GM20431 (cell line): ENCODE results near the gene BRINP3.

Experiments used
- in situ Hi-C: fragments of 300-500 bp; cut with MseI, MboI; formaldehyde crosslinking; loops from one replicate; pipeline ENCODE4 v1.15.0; 2020; ENCODE audit warnings: low sequenced_read_pairs; ENCODE audit not compliant: unreplicated experiment

BRINP3 gene

DNA sequence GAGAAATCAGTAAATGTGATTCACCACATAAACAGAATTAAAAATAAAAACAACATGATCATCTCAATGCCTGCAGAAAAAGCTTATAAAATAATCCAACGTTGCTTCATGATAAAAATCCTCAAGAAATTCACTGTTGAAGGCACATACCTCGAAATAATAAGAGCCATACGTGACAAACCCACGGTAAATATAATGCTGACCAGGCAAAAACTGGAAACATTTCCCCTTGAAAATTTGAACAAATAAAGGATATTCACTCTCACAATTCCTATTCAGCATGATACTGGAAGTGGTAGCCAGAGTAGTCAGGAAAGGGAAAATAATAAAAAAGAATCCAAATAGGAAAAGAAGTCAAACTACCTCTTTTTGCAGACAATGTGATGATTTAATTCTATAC, 148.8 kb downstream of the BRINP3 start:
- in situ Hi-C loops = no loop called here

DNA sequence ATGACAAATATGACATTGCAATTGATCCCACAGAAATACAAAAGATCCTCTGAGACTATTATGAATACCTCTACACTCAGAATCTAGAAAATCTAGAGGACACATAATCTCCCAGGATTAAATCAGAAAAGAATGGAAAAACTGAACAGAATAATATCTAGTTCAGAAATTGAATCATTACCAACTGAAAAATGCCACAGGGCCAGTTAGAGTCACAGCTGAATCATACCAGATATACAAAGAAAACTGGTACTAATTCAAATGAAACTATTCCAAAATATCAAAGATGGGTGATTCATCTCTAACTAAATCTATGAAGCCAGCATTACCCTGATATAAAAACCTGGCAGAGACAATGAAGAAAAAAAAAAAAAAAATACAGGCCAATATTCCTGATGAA, 149.3 kb downstream of the BRINP3 start:
- in situ Hi-C loops = no loop called here

DNA sequence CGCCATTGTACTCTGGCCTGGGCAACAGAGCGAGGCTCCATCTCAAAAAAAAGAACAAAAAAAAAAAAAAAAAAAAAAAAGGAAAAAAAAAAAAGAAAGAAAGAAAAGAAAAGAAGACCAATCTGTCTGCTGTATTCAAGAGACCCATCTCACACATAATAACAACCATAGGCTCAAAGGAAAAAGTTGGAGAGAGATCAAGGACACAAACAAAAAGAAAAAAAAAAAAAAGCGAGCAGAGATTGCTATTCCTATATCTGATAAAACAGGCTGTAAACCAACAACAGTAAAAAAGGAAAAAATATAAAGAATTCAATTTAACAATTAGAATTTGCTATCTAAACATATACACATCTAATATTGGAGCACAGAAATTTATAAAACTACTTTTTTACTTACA, 150.4 kb downstream of the BRINP3 start:
- in situ Hi-C loops = no loop called here

DNA sequence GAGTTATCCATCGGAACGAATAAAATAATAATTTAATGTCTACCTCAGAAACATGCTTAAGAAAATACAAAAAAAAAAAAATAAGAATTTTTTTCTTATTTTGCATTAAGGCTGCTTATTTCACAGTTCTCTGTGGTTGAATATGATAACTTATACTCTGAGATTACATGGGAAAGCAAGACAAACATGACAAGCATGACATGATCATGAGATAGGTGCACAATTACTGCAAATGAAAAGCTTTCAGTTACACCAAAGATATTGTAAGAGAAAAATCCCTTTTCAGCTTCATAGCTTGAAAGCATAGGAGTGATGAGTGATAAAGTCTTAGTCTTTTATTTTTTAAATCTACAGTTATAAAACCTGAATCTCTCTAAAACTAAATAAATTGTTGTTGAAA, 154.1 kb downstream of the BRINP3 start:
- in situ Hi-C loops = no loop called here

DNA sequence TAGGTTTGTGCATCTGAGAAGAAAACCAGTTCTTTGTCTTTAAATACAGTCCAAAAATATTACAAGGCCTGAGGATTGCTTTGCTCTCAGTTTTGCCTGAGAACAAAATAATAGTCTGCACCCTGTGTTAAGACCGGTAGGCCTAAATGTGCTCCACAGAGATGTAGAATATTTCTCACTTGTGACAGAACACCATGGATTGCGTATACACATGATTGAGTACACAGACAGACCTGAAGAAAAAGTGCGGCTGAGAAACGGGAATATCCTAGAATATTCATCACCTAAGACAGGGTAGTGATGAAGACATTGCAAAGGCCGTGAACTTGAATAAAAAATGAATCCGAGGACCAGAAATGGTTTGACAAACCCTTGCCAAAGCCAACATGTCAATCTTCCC, 155.4 kb downstream of the BRINP3 start:
- in situ Hi-C loops = no loop called here

DNA sequence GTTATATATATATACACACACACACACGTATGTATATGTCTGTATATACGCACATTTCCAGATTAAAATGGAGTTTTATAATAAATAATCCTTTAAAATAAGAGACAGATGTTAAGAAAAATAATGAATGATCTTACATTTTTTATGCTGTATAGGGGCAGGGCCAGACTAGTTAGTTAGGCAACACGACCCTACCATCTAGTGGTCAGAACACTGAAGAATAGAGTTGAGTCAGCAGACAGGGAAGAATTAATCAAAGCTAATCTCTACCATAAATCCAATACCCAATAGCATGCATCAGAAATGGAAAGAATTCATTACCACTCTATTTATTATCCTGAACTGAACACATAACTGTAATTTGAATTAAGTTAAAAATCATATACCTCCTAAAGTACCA, 156.7 kb downstream of the BRINP3 start:
- in situ Hi-C loops = no loop called here

DNA sequence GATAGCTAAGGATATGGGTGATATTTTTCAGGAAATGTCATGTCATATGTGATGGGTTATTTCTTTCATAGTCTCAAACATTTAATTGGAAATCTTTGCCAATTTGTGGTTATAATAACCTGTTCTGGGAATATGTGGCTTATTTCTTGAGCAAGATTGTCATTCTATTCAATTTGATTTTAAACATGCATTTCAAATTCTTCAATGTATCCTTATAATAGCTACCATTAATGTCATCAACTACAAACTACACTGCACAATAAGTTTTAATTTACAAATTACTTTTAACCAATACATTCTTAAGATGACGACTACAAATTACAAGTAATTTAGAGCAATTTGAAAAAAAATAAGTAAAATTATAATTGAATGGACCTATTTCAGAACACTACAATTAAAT, 164.9 kb downstream of the BRINP3 start:
- in situ Hi-C loops = no loop called here

DNA sequence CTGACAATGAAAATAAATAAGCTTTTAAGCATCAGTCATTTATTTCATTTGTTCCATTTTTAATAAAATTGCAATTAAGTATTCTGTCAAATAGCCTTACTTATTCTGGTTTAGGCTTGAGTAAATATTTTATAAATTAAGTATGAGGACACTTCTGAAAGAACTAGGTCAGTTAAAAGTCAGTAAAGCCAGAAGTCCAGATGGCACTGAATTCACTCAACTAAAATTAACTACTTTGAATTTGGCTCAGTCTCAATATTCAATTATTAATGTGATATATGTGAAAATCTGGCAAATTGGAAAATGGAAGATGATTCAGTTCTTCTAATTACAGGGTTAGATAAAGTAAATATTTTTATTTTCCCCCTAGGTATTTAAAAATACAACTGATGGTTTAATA, 174.2 kb downstream of the BRINP3 start:
- in situ Hi-C loops = no loop called here

DNA sequence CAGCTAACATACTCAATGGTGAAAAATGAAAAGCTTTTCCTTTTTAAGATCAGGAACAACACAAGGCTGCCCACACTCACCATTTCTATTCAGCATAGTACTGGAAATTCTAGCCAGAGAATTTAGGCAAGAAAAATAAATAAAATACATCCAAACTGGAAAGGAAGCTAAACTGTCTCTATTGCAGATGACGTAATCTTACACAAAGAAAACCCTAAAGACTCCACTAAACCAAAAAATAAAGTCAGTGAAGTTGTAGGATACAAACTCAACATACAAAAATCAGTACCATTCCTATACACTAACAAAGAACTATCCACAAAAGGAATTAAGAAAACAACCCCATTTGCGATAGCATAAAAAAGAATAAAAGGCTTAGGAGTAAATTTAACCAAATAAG, 181.2 kb downstream of the BRINP3 start:
- in situ Hi-C loops = no loop called here

DNA sequence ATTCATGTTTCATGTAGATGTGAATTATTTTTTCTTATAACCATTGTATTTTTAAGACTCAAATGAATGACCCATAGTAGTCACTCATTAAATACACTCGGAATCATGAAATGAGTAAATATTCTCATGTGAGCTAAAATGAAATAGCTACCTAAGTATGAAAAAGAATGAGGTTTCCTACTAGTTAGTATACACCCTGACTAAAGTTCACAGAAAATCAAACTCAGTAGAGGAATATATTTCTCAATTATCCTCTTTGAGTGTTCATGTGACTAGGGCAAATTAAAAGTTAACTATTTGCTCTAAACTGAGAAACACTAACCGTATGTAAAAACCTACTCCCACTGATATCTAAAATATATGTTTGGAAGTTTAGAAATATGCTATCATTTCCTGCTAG, 187.8 kb downstream of the BRINP3 start:
- in situ Hi-C loops = no loop called here

DNA sequence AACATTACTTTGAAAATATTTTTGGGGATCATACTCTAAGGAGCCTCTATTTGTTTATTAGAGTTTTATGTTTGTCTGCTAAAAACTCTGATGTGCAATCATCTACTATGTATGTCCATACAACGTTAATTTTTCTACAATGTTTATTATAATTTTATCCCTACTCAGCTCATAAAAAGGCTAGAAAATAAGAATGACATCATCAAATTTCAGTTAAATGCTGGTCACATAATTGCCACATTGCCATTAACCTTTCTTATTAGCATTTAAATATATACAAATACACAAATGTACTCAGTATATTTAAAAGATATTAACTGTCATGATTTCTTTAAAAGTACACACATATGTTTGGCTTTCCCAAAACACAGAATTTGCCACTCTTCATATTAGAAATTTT, 191.6 kb downstream of the BRINP3 start:
- in situ Hi-C loops = no loop called here

DNA sequence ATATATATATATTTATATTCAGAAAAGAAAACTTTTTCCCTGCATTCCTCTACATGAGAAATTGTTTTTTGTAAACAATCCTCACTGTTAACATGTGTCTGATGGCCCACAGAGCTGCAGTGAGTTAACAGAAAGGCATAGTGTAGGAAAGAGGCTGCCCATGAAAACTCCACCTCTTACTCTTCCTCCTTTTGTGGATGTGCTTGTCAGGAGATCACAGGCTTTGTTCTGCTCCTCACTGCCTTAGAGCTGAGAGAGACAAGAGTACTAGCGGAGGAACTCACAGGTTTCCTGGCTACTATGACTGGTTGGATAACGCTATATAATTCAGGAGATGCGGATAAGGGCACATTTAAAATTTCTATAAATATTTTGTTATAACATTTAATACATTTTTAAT, 200.6 kb downstream of the BRINP3 start:
- in situ Hi-C loops = no loop called here

DNA sequence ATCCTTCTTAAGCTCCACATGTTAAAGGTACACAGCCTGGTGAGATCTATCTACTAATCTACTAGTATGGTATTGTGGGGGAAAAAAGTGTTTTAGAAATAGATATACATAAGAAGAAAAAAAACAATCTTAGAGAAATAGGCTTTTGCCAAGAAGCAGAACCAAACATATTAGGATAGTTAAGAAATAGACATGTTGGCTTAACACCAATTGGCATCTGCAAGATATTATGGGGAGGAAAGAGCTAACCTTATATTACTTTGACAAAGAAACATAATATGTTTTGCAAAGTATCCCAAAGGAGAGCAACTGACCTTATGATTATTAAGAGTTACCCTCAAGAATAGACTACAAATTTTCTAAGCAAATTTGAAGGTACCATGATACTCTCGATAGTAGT, 202.9 kb downstream of the BRINP3 start:
- in situ Hi-C loops = no loop called here

DNA sequence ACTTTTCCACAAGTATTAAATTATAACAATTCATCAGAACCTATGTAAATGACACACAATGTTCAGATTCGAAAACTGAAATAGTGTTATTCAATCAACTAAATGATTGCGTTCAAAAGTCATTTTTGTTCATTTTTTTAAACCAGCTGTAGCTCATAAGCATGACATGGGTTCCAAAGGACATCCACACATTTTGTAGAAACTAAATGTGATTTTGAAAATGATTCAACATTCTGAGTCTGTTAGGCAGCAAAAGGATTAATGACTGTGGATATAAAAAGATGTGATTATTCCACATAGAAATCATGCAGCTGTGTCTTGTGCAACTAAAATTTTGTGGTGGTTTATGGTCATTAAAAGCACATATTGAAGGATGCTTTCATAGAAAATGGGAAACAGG, 204.5 kb downstream of the BRINP3 start:
- in situ Hi-C loops = no loop called here

DNA sequence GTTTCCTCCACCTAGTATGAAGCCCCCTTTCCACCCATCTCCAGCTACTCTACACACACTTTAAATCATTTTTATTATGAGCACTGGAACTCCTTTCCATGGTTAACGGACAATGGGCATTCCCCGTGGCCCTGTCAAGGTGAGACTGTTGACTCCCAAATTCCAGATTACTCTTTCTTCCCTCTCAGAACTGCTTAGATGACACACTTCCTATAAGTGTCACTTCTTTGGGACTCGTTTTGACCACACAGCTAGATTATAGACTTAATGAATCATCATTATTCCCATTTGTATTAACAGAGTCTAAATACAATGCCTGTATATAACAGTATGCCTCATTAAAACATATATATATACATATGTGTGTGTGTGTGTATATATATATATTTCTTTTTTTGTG, 215.1 kb downstream of the BRINP3 start:
- in situ Hi-C loops = no loop called here

DNA sequence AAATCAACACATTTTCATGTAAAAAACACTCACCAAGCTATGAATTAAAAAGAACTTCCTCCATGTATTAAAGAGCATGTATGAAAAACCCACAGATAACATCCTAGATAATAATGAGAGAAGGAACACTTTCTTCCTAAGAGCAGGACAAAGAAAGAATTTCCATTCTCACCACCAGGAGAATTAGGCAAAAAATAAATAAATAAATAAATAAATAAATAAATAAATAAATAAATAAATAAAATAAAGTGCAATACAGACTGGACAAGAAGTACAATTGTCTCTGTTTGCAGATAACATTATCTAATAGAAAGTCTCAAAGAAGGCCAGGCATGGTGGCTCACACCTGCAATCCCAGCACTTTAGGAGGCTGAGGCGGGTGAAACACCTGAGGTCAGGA, 218.2 kb downstream of the BRINP3 start:
- in situ Hi-C loops = no loop called here

DNA sequence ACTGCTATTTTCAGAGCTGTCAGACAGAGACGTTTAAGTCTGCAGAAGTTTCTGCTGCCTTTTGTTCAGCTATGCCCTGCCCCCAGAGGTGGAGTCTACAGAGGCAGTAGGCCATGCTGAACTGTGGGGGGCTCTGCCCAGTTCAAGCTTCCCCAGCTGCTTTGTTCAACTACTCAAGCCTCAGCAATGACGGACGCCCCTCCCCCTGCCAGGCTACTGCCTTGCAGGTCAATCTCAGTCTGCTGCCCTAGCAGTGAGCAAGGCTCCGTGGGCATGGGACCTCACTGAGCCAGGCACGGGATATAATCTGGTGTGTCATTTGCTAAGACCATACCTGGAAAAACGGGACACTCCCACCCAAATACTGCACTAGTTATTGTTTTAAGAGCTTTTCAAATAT, 219.7 kb downstream of the BRINP3 start:
- in situ Hi-C loops = no loop called here

DNA sequence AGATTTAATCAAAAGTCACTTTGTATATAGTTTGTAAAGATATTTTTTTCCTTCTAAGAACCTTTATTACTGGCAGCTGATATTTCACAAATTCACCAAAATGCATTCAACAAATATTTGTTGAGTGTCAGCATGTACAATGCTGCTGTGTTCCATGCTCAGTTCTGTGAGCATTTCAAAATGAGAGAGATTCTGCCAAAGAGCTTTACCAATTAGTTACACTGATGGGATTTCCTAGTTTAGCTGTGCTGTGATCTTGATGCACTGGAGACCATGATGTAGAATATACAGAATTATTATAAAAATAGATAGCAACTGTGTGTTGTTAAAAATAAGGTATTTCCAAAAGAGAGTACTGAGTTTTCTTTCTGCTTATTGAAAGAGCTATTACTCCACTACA, 225.6 kb downstream of the BRINP3 start:
- in situ Hi-C loops = no loop called here

DNA sequence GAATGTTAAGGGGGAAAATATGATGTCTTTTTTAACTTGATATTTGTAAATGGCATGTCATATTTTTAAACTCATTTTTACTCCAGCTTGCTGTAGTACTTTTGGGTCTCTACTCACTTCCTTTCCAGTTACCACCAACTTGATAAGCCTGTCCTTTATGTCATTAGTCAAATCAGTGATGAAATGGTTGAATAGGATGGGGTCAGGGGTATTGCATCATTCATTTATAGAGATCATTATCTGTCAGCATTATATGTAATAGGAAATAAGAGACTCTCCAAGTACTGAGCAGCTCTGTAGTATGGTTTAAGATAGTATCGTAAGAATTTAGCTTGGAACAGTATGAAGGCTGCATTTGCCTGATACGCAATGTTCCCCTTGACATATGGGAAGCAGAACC, 227.3 kb downstream of the BRINP3 start:
- in situ Hi-C loops = no loop called here

DNA sequence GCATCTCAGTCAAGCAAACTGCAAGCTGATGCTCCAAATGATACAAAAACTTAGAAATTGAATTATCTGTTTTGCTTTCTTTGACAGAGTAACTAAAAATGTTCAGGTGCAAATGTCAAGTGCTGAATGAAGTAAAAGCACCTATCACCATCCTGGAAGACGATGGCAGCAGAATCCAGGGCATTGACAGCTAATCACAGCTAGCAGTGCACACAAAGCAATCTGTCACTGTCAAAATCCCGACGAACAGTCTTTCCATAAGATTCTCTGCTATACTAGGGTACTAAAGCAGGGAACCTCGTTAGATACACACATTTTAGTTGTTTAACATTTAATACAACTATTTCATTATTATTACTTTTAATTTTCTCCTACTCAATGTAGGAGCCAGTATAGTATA, 233.3 kb downstream of the BRINP3 start:
- in situ Hi-C loops = no loop called here

DNA sequence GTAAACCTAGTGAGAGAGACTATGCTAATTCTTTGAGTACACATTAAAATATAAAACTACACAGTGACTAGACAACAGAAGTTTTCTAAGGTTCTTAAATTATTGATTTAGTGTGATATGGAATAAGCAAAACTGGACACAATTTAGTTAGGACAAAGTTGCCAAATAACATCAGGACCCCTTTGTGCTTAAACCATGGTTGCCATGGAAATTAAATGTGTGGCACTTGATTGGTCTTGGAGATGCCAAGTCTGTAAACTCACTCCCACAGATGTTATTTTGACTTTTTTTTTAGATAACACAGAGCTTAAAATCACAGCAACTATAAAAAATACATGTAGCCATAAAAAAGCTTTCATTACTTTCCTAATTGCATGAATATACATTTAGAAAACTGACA, 234.6 kb downstream of the BRINP3 start:
- in situ Hi-C loops = no loop called here

DNA sequence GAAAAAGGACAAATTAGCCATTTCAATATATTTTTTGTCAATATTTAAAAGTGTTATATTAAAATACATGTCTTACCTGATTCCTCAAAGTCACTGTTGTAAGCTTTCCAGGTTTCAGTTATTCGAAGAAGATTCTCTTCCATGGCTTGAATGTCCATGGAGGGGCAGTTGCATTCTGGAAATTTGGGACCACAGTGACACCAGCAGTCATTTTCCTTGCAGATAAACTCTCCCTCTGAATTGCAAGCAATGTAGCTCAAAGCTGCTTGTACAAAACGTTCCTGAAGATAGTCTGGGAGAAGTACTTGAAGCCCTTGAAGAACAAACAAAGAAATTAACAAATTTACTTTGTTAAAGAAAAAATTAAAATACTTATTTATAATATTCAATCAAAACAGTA, 251.7 kb downstream of the BRINP3 start:
- in situ Hi-C loops = no loop called here

DNA sequence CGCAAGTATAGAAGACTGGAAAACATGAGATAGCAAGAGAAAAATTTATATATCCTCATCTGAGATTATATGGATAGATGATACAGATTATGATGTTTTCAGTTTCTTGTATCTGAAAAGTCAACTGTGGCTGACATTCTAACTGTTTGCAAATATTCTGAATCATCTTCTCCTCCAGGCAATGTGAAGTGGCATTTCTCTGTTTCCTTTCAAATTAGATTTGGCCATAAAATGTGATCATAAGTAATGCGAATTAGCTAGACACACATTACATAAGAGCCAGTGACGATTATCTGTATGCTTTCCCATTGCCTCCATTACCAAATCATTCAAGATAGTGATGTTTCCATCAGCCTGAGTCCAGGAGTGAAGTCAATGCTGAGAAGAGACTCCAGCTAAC, 265.2 kb downstream of the BRINP3 start:
- in situ Hi-C loops = no loop called here
